ENCODE measurements around the gene RFXANK.
"Not testable (repeated sequence)": the region's sequence is repeated elsewhere in the genome, so short reads cannot be mapped to it uniquely, and the experiment has no call there.

Gene RFXANK

GRCh38 chr19:19213426-19214158 is 21.5 kb downstream of the RFXANK start:
- Histone ChIP-seq H3K4me3 (ENCODE audit: control insufficient read depth in 1 of 7, extremely low read depth in 1 of 7, insufficient read depth in 4 of 7, low read depth in 2 of 7, low read length in 6 of 7) (no peak overlapping the region), H3K27me3 (replicated peaks in 2 of 5; ENCODE audit: control insufficient read depth in 4 of 5, insufficient read depth in 5 of 5, low read length in 4 of 5) (peaks cover 3 to 87% (median 20%) of the 10 kb centered on the region in 5 experiments), H3K27ac (ENCODE audit: insufficient read depth in 1 of 2, low read depth in 1 of 2, low read length in 2 of 2, poor library complexity in 1 of 2, severe bottlenecking in 2 of 2) (no peak overlapping the region), H3K4me1 (ENCODE audit: control extremely low read depth in 1 of 4, control insufficient read depth in 4 of 4, insufficient read depth in 4 of 4, low read length in 3 of 4) (no peaks in the 10 kb centered on the region), H3K36me3 (ENCODE audit: control insufficient read depth in 4 of 4, insufficient read depth in 4 of 4, low read length in 3 of 4) (no peaks in the 10 kb centered on the region), H3K9me3 (ENCODE audit: control extremely low read depth in 1 of 5, control insufficient read depth in 4 of 5, insufficient read depth in 2 of 5, low read depth in 1 of 5, low read length in 4 of 5) (peaks cover 0 to 4% (median 0%) of the 10 kb centered on the region in 5 experiments)
- no peak for DNase-seq
- ChIA-PET POLR2A (no interaction called here), CTCF (interaction anchor here (1.1 to 2.1 kb wide), 2 partner anchors 10 to 21 kb away, joined by 3 to 4 read pairs; partner anchors contain the start of gene NR2C2AP)
- WGBS (ENCODE audit: insufficient coverage), result 50% methylated on average over 9 of the region's 21 CpGs

DNA sequence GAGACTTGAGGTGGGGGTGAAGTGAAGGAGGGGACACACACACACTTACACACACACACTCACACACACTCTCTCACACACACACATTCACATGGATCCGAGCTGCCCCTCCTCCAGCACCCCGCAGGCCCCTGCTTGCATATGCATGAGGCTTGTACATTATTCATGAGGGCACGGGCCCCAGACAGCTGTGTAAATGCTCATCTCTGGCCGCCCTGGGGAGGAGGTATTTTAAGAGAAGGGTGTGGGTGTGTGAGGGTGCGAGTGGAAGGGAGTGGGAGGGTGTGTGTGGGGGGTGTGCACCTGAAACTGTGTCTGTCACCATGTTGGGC is 22.1 kb downstream of the RFXANK start:
- Histone ChIP-seq H3K27me3 (replicated peaks in 2 of 5; ENCODE audit: control insufficient read depth in 4 of 5, insufficient read depth in 5 of 5, low read length in 4 of 5) (peaks cover 3 to 87% (median 20%) of the 10 kb centered on the region in 5 experiments), H3K36me3 (ENCODE audit: control insufficient read depth in 4 of 4, insufficient read depth in 4 of 4, low read length in 3 of 4) (no peaks in the 10 kb centered on the region), H3K9me3 (ENCODE audit: control extremely low read depth in 1 of 5, control insufficient read depth in 4 of 5, insufficient read depth in 2 of 5, low read depth in 1 of 5, low read length in 4 of 5) (peaks cover 0 to 4% (median 0%) of the 10 kb centered on the region in 5 experiments), H3K4me3 (ENCODE audit: control insufficient read depth in 1 of 7, extremely low read depth in 1 of 7, insufficient read depth in 4 of 7, low read depth in 2 of 7, low read length in 6 of 7) (no peak overlapping the region), H3K4me1 (ENCODE audit: control extremely low read depth in 1 of 4, control insufficient read depth in 4 of 4, insufficient read depth in 4 of 4, low read length in 3 of 4) (no peaks in the 10 kb centered on the region), H3K27ac (ENCODE audit: insufficient read depth in 1 of 2, low read depth in 1 of 2, low read length in 2 of 2, poor library complexity in 1 of 2, severe bottlenecking in 2 of 2) (no peak overlapping the region)
- WGBS (ENCODE audit: insufficient coverage), result 8% methylated on average over 2 of the region's 5 CpGs
- ChIA-PET POLR2A (no interaction called here), CTCF (interaction anchor here (1.1 to 2.1 kb wide), 2 partner anchors 11 to 20 kb away, joined by 3 to 4 read pairs; partner anchors contain the start of gene NR2C2AP)
- no peak for DNase-seq

GRCh38 chr19:19214892-19215291 is 22.8 kb downstream of the RFXANK start:
- POLR2A ChIA-PET, result no interaction called here
- no CpG with 5 or more reads among the region's 8 CpGs for WGBS (ENCODE audit: insufficient coverage)
- DNase-seq, result peak; percentile 39 to 74 (median 72)

GRCh38 chr19:19215792-19216191 is 23.7 kb downstream of the RFXANK start:
- peaks cover 3 to 75% (median 18%) of the 10 kb centered on the region in 5 experiments for H3K27me3 ChIP-seq (replicated peaks in 2 of 5; ENCODE audit: control insufficient read depth in 4 of 5, insufficient read depth in 5 of 5, low read length in 4 of 5)
- ChIA-PET POLR2A (no interaction called here), CTCF (interaction anchor here (2.1 kb wide), 1 partner anchor 18 kb away, joined by 4 read pairs; no protein-coding TSS in a partner anchor)
- H3K36me3 ChIP-seq (ENCODE audit: control insufficient read depth in 4 of 4, insufficient read depth in 4 of 4, low read length in 3 of 4), result no peaks in the 10 kb centered on the region
- H3K9me3 ChIP-seq (ENCODE audit: control extremely low read depth in 1 of 5, control insufficient read depth in 4 of 5, insufficient read depth in 2 of 5, low read depth in 1 of 5, low read length in 4 of 5), result peaks cover 0 to 4% (median 0%) of the 10 kb centered on the region in 5 experiments
- no CpG with 5 or more reads among the region's 4 CpGs for WGBS (ENCODE audit: insufficient coverage)
- no peaks in the 10 kb centered on the region for H3K4me1 ChIP-seq (ENCODE audit: control extremely low read depth in 1 of 4, control insufficient read depth in 4 of 4, insufficient read depth in 4 of 4, low read length in 3 of 4)
- H3K27ac ChIP-seq (ENCODE audit: insufficient read depth in 1 of 2, low read depth in 1 of 2, low read length in 2 of 2, poor library complexity in 1 of 2, severe bottlenecking in 2 of 2), result no peak overlapping the region
- no peak for DNase-seq
- no peak overlapping the region for H3K4me3 ChIP-seq (ENCODE audit: control insufficient read depth in 1 of 7, extremely low read depth in 1 of 7, insufficient read depth in 4 of 7, low read depth in 2 of 7, low read length in 6 of 7)

More at GRCh38 chr19:19214892-19215291, 22.8 kb downstream of the RFXANK start:
- H3K9me3 ChIP-seq (ENCODE audit: control extremely low read depth in 1 of 5, control insufficient read depth in 4 of 5, insufficient read depth in 2 of 5, low read depth in 1 of 5, low read length in 4 of 5), result peaks cover 0 to 4% (median 0%) of the 10 kb centered on the region in 5 experiments
- H3K4me1 ChIP-seq (ENCODE audit: control extremely low read depth in 1 of 4, control insufficient read depth in 4 of 4, insufficient read depth in 4 of 4, low read length in 3 of 4), result no peaks in the 10 kb centered on the region
- CTCF ChIA-PET, result interaction anchor here (1.1 to 2.1 kb wide), 2 partner anchors 12 to 19 kb away, joined by 3 to 4 read pairs; partner anchors contain the start of gene NR2C2AP
- no peaks in the 10 kb centered on the region for H3K36me3 ChIP-seq (ENCODE audit: control insufficient read depth in 4 of 4, insufficient read depth in 4 of 4, low read length in 3 of 4)
- no peak overlapping the region for H3K4me3 ChIP-seq (ENCODE audit: control insufficient read depth in 1 of 7, extremely low read depth in 1 of 7, insufficient read depth in 4 of 7, low read depth in 2 of 7, low read length in 6 of 7)
- H3K27ac ChIP-seq (ENCODE audit: insufficient read depth in 1 of 2, low read depth in 1 of 2, low read length in 2 of 2, poor library complexity in 1 of 2, severe bottlenecking in 2 of 2), result no peak overlapping the region
- peaks cover 3 to 83% (median 18%) of the 10 kb centered on the region in 5 experiments for H3K27me3 ChIP-seq (replicated peaks in 2 of 5; ENCODE audit: control insufficient read depth in 4 of 5, insufficient read depth in 5 of 5, low read length in 4 of 5)

DNA sequence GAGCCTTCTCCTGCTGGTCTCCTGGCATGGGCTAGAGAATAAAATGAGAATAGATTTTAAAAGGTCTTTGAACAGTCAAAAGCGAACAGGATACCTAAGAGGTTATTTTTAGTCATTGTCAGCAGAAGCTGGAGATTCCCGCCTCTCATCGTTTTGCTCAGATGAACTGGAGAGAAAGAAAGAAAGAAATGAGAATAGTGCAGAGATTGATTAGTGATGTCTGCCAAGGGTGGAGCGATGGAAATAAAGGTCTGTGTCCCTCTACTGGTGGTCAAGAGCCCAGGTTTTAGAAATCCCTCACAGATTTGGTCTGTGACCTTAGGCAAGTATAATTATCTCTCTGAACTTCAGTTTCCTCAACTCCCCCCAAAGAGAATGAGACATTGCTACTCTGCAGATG is 25.0 kb downstream of the RFXANK start:
- POLR2A ChIA-PET, result no interaction called here
- no peaks in the 10 kb centered on the region for H3K36me3 ChIP-seq (ENCODE audit: control insufficient read depth in 4 of 4, insufficient read depth in 4 of 4, low read length in 3 of 4)
- WGBS (ENCODE audit: insufficient coverage), result 83% methylated on average over 3 of the region's 4 CpGs
- CTCF ChIA-PET, result interaction anchor here (1.7 kb wide), 1 partner anchor 22 kb away, joined by 3 read pairs; no protein-coding TSS in a partner anchor
- peak; percentile 27 to 37 (median 32) for DNase-seq
- H3K4me1 ChIP-seq (ENCODE audit: control extremely low read depth in 1 of 4, control insufficient read depth in 4 of 4, insufficient read depth in 4 of 4, low read length in 3 of 4), result no peaks in the 10 kb centered on the region
- peaks cover 0 to 4% (median 0%) of the 10 kb centered on the region in 5 experiments for H3K9me3 ChIP-seq (ENCODE audit: control extremely low read depth in 1 of 5, control insufficient read depth in 4 of 5, insufficient read depth in 2 of 5, low read depth in 1 of 5, low read length in 4 of 5)
- no peak overlapping the region for H3K27ac ChIP-seq (ENCODE audit: insufficient read depth in 1 of 2, low read depth in 1 of 2, low read length in 2 of 2, poor library complexity in 1 of 2, severe bottlenecking in 2 of 2)
- peaks cover 0 to 62% (median 11%) of the 10 kb centered on the region in 5 experiments for H3K27me3 ChIP-seq (replicated peaks in 2 of 5; ENCODE audit: control insufficient read depth in 4 of 5, insufficient read depth in 5 of 5, low read length in 4 of 5)
- no peak overlapping the region for H3K4me3 ChIP-seq (ENCODE audit: control insufficient read depth in 1 of 7, extremely low read depth in 1 of 7, insufficient read depth in 4 of 7, low read depth in 2 of 7, low read length in 6 of 7)

DNA sequence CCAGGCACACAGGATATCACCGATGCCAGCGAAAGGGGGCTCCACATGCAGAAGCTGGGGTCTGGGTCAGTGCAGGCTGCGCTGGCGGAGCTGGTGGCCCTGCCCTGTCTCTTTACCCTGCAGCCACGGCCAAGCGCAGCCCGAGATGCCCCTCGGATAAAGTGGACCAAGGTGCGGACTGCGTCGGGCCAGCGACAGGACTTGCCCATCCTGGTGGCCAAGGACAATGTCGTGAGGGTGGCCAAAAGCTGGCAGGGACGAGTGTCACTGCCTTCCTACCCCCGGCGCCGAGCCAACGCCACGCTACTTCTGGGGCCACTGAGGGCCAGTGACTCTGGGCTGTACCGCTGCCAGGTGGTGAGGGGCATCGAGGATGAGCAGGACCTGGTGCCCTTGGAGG is 26.9 kb downstream of the RFXANK start:
- Histone ChIP-seq H3K9me3 (ENCODE audit: control extremely low read depth in 1 of 5, control insufficient read depth in 4 of 5, insufficient read depth in 2 of 5, low read depth in 1 of 5, low read length in 4 of 5) (peaks cover 0 to 4% (median 0%) of the 10 kb centered on the region in 5 experiments), H3K27me3 (replicated peaks in 2 of 5; ENCODE audit: control insufficient read depth in 4 of 5, insufficient read depth in 5 of 5, low read length in 4 of 5) (peaks cover 0 to 53% (median 15%) of the 10 kb centered on the region in 5 experiments), H3K4me1 (ENCODE audit: control extremely low read depth in 1 of 4, control insufficient read depth in 4 of 4, insufficient read depth in 4 of 4, low read length in 3 of 4) (no peaks in the 10 kb centered on the region), H3K27ac (ENCODE audit: insufficient read depth in 1 of 2, low read depth in 1 of 2, low read length in 2 of 2, poor library complexity in 1 of 2, severe bottlenecking in 2 of 2) (no peak overlapping the region), H3K4me3 (ENCODE audit: control insufficient read depth in 1 of 7, extremely low read depth in 1 of 7, insufficient read depth in 4 of 7, low read depth in 2 of 7, low read length in 6 of 7) (no peak overlapping the region), H3K36me3 (ENCODE audit: control insufficient read depth in 4 of 4, insufficient read depth in 4 of 4, low read length in 3 of 4) (no peaks in the 10 kb centered on the region)
- WGBS (ENCODE audit: insufficient coverage), result 95% methylated on average over 15 of the region's 21 CpGs
- DNase-seq, result no peak
- CTCF ChIA-PET, result interaction anchor here (0.5 to 1.7 kb wide), 2 partner anchors 24 to 131 kb away, joined by 3 read pairs; no protein-coding TSS in a partner anchor
- POLR2A ChIA-PET, result no interaction called here

GRCh38 chr19:19221000-19221399 is 28.9 kb downstream of the RFXANK start:
- peaks cover 0 to 11% (median 7%) of the 10 kb centered on the region in 4 experiments for H3K4me1 ChIP-seq (ENCODE audit: control extremely low read depth in 1 of 4, control insufficient read depth in 4 of 4, insufficient read depth in 4 of 4, low read length in 3 of 4)
- H3K36me3 ChIP-seq (ENCODE audit: control insufficient read depth in 4 of 4, insufficient read depth in 4 of 4, low read length in 3 of 4); H3K9me3 ChIP-seq (ENCODE audit: control extremely low read depth in 1 of 5, control insufficient read depth in 4 of 5, insufficient read depth in 2 of 5, low read depth in 1 of 5, low read length in 4 of 5); H3K27ac ChIP-seq (ENCODE audit: insufficient read depth in 1 of 2, low read depth in 1 of 2, low read length in 2 of 2, poor library complexity in 1 of 2, severe bottlenecking in 2 of 2); DNase-seq; H3K4me3 ChIP-seq (ENCODE audit: control insufficient read depth in 1 of 7, extremely low read depth in 1 of 7, insufficient read depth in 4 of 7, low read depth in 2 of 7, low read length in 6 of 7): not testable (repeated sequence)
- POLR2A ChIA-PET, result interaction anchor here (0.7 kb wide), 1 partner anchor 31 kb away, joined by 3 read pairs; no protein-coding TSS in a partner anchor
- CTCF ChIA-PET, result interaction anchor here (0.8 to 1.7 kb wide), 2 partner anchors 8 to 13 kb away, joined by 3 to 4 read pairs; no protein-coding TSS in a partner anchor
- peaks cover 0 to 51% (median 22%) of the 10 kb centered on the region in 5 experiments for H3K27me3 ChIP-seq (replicated peaks in 2 of 5; ENCODE audit: control insufficient read depth in 4 of 5, insufficient read depth in 5 of 5, low read length in 4 of 5)
- 92% methylated on average over 6 of the region's 8 CpGs for WGBS (ENCODE audit: insufficient coverage)

All from common myeloid progenitor, CD34-positive (primary cell).